ENCODE measurements around the gene DDX50.
"Not testable (repeated sequence)": the region's sequence is repeated elsewhere in the genome, so short reads cannot be mapped to it uniquely, and the experiment has no call there.

DNA sequence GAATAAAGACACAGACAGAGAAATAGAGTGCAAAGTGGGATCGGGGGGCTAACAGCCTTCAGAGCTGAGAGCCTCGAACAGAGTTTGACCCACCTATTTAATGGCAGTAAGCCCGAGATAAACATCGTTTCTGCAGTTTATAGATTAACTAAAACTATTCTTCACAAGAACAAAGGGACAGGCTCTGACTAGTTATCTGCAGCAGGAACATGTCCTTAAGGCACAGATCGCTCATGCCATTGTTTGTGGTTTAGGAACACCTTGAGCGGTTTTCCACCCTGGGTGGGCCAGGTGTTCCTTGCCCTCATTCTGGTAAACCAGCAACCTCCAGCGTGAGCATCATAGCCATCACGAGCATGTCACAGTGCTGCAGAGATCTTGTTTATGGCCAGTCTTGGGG is 32.9 kb upstream of the DDX50 start:
- TF ChIP-seq POLR2A, CTCF (IDR thresholded peaks at IDR 0.05): not testable (repeated sequence)
